ENCODE data around the gene APCDD1.
A peak's percentile ranks its signal among the peaks of the same experiment; 100 is the strongest.
"Not testable (repeated sequence)": the region's sequence is repeated elsewhere in the genome, so short reads cannot be mapped to it uniquely, and the experiment has no call there.

Gene APCDD1

DNA sequence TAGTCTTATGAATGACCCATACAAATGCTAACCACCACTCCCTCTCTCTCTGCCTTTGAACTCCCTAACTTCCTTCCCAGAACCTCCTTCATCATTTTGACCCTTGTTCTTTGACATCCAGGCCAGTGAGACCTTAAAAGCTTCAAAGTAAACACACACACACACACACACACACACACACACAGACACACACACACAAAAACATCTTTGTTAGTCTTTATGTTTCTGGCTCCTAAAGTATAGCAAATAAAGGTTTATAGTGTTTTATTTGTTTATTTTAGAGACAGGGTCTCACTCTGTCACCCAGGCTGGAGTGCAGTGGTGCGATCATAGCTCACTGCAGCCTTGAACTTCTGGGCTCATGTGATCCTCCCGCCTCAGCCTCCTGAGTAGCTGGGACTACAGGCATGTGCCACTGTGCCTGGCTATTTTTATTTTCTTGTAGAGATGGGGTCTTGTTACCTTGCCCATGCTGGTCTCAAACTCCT lies 9.8 kb downstream of the APCDD1 start:
- not testable (repeated sequence) for DNase-seq

DNA sequence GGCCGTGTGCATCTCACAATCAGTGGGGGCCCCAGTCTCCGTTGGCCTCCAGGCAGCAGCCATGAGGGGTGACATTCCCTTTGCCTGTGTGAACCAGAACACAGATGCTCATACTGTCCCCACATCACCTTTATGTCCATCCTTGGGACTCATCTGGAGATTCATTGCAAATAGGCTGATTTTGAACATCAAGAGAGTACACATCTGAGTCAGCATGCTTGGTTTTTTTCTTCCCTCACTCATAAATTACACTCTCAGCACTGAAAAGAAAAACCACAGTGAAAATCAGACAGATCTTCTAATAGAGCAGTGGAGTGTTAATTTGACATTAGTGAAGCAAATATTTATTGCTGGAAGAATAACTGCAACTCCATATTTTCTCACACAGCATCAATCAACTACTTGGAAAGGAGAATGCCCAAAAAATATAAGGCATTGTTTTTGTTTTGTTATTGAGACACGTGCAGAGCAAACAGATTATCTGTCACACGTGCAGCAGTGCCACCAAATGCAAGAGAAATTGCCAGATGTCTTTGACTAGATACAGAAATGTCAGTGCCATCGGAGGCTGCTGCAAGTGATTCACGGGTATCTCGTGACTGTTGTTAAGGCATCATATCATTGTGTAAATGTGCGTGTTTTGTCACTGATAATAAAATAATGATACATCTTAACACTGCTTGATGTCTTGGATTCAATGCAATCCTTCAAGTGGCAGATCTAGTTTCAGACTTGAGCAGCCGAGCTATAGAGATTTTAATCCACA lies 10.9 kb downstream of the APCDD1 start:
- DNase-seq, result peak; percentile 72

DNA sequence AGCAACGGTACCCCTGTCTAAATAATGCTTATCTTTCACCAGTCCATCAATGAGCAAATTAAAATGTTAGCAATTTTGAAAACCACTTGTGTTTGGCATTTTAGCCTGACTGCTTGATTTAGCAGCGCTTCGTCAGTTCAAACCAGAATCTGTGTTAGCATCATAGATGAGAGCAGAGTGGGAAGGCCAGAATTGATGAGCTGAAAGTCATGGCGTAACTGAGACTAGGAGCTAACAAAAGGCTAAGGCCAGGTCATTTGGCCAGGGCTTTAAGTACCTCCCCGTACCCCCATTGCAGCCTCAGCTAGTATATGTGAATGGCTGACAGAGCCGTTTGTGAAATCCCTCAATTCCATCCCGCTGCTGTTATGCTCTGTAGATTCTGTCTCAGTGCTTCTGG lies 16.0 kb downstream of the APCDD1 start:
- no peak for DNase-seq

DNA sequence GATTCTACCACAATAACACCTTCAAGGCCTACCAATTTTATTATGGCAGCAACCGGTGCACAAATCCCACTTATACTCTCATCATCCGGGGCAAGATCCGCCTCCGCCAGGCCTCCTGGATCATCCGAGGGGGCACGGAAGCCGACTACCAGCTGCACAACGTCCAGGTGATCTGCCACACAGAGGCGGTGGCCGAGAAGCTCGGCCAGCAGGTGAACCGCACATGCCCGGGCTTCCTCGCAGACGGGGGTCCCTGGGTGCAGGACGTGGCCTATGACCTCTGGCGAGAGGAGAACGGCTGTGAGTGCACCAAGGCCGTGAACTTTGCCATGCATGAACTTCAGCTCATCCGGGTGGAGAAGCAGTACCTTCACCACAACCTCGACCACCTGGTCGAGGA lies 17.1 kb downstream of the APCDD1 start:
- DNase-seq, result no peak

- no peak for DNase-seq
Measured at GRCh38 chr18:10473132-10473531, 18.7 kb downstream of the APCDD1 start.

DNA sequence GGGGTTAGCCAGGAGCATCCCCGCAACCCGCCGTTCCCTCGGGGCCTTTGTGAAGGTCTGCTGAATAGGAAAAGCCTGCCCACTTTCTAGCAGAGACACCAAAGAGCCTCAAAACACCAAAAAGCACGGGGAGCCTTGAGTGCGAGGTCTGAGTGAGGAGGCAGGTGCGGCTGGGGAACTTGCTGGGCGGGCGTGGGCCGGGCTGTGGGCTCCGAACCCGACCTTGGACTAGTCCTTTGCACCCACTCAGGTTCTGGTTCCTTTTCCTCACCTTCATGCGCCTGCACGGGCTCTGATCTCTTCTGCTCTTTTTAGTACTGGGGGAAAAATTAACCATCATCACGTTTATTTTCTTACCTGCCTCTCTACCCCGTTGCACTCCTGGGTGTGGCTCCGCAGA lies 19.9 kb downstream of the APCDD1 start:
- peak; percentile 50 for DNase-seq

DNA sequence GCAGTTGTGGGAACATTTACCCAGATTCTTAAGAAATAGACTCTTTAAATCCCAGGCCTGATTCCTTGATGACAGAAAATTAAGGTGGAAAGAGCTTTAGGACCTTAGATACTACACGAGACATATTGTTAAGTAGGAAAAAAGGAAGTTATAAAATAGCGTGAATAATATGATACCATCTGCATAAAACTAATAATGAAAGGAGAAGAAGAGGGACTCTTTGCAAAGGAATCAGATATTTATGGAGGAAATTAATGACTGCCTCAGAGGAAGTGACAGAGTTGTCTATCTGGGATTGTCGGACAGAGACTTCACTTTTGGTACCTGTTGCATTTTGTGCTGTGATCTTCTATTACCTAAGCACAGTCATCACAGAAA lies 20.8 kb downstream of the APCDD1 start:
- DNase-seq, result no peak

DNA sequence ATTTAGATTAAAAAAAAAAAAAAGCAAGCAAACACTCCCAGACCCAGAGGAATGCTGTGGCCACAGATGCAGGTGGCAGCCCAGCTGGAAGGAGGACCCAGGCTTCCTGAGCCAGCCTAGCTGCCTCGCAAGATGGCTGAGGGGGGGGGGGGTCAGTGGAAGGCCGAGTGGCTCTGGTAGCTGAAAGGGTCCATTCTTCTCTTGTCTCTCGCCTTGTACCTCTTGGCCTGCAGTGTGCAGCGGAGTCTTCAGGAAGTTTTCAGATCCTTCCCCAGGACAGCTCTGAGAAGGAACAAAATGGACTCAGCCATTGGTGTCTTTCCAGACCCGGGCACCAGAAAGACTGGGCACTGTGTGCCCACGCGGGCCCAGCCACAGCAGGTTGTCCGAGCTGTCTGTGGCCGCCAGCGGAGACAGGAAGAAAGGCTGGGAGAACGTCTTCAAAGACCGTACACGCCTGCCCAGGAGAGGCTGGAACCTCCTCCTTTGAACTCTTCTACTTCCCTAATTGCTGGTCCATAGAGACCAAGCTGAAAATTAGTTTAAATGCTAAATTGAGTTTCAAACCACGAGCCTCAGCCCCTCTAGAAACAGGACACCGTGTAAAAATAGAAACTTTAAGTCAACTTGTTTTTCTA lies 21.3 kb downstream of the APCDD1 start:
- DNase-seq, result peak; percentile 83

- no peak for DNase-seq
Measured at GRCh38 chr18:10476338-10476791, 21.9 kb downstream of the APCDD1 start.

DNA sequence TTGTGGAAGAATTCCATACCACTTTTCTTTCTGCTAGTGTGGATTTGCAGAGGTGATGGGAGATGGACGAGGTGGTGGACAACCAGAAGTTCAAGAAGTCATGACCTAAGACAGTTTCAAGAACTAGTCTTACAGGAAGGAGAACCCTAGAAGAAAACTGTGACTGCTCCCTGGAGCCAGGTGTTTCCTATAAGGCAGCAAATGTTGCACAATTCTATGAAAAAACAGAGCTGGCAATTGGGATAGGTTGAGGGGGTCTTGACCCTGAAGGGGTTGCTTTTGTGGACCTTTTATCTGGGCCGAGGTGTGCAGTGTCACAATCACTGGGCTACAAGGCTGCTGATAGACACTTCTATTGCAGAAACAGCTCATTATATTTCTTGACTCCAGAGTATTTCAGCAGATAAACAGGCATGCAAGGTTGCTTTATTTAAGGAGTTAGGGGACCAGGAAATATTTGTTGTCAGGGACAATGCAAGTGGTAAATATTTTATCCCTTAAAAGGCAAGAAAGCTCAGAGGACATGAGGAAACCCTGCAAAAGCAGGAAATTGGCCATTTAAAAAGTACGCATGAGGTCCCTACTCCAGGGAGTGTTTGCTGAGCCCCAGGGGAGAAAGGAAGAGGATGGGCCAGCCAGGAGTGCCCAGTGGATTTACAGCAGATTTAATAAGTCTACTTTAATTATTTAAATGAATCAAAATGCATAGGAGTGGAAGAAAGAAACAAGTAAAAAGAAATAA lies 22.9 kb downstream of the APCDD1 start:
- DNase-seq, result peak; percentile 66

DNA sequence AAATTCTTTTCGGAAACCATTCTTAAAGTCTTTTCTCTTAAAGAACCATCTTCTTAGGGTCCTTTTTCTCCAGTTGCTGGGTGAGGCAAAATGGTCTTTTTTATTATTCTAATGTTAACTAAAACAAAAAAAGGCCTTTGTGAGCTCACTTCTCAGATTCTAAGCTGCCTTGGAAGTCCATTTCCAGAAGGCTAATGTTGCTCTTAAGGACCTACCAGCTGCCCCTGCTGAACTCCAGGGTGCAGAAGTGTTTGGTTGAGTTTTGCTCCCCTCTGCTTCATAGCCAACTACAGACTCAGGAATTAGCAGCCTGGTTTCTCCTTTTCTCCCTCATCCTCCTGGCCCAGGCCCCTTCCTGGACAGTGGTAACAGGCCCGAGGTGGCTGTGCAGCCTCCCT lies 23.4 kb downstream of the APCDD1 start:
- no peak for DNase-seq

DNA sequence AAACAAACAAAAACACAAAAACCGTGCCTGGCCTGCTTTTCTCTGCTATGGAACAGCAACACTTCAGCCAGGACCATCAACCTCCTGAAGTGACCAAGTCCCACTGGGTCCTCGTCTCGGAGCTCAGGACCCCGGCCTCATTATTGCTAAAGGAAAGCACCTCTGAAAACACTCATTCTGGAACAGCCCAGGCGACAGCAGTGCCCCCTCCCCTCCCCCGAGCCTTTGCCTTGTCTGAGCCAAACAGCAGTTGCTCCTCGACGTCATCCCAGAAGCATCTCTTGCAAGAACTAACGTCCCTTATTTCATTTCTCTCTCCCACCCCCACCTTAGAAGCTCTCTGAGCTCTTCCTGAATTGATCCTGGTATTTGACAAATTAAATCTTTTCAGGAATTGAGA lies 27.4 kb downstream of the APCDD1 start:
- no peak for DNase-seq

DNA sequence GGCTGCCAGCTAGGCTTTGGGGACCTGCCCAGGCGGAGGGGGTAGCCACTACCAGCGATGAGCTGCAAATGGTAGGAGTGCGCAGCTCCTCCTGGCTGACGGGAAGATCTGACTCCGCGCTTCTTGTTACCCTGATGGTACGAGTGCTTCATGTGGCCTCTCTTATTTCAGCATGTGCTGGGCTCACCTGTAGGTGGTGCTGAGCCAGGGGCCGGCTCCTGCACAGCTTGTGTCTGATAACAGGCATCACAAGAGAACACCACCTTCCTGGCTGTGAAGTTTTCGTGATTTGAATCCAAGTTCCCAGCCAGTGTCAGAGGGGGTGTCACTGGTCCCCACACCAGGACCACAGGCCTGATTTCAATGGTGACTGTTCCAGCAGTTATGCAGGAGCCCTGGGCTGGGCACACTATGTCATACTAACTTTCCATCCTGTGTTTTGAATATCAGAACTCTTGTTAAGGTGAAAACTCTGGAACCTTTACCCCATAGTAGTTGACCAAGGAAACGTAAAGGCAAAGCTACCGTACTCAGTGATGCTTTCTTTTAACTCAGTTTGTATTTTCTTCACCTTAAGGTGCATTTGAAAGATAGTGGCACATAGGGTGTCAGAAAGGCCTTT lies 28.0 kb downstream of the APCDD1 start:
- DNase-seq, result peak; percentile 31

GRCh38 chr18:10482985-10483949 lies 28.8 kb downstream of the APCDD1 start:
- DNase-seq, result peak; percentile 76

DNA sequence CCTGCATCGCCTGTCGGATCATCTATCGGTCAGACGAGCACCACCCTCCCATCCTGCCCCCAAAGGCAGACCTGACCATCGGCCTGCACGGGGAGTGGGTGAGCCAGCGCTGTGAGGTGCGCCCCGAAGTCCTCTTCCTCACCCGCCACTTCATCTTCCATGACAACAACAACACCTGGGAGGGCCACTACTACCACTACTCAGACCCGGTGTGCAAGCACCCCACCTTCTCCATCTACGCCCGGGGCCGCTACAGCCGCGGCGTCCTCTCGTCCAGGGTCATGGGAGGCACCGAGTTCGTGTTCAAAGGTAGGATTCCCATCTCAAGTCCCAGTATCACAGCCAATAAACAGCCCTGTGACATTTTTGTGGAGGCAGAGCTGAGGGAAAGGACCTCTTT lies 31.0 kb downstream of the APCDD1 start:
- DNase-seq, result no peak

GRCh38 chr18:10486362-10486761 lies 31.9 kb downstream of the APCDD1 start:
- peak; percentile 46 for DNase-seq

DNA sequence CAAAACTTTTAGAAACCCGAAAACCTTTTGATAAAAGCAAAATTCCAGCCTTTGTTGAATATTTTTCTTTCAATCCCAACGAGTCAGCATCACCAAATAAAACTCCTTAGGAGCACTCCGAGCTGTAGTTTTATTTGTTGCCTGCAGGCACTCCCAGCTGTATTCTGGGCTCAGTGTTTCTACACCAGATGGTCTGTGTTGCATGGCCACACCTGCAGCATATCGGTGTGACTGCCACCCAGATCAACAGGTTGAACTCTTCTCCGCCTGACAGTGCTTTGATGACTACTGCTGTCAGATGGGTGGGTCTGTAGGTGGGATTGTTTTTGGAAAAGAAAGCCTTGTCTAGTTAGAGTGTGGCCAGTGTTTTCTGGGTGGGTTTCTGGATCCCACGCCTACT lies 32.7 kb downstream of the APCDD1 start:
- peak; percentile 79 for DNase-seq

DNA sequence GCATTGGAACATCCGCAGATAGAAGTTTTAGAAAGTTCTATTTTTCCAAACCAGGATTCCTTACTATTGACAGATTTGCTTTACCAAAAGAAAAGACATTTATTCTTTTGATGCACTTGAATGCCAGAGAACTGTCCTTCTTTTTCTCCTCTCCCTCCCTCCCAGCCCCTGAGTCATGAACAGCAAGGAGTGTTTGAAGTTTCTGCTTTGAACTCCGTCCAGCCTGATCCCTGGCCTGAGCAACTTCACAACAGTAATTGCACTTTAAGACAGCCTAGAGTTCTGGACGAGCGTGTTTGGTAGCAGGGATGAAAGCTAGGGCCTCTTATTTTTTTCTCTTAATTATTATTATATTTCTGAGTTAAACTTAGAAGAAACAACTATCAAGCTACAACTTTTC lies 33.6 kb downstream of the APCDD1 start:
- DNase-seq, result no peak

GRCh38 chr18:10490401-10491165 lies 36.1 kb downstream of the APCDD1 start:
- DNase-seq, result peak; percentile 97

- no peak for DNase-seq
Measured at GRCh38 chr18:10495936-10496335, 41.5 kb downstream of the APCDD1 start.

DNA sequence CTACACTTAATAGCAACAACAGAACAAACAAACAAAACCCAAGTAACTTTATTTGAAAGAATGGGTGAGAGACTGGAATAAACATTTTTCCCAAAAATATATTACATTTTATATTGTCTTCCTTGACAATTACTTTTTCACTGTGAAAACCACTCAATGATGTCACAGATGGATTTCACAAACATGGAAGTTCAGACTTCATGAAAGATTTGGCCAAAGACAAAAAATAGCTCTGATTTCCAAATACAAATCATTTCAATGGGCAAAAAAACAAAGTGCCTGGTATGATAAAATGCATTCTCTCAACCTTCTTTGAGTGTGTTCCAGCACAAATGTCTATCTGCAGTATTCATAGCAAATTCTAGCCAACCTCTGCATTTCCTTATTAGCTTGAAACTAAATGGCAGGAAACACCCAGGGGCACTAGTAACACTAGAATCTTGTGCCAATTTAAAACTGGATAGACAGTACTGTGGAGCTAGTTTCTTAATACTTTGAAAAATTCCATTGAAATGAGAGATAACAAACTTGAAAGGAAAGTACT lies 42.8 kb downstream of the APCDD1 start:
- no peak for DNase-seq

All from RPMI8226 (cell line).